GM23338 (cell line): ENCODE results near the gene FBXO2.

Experiments used
- CREB1 ChIP-seq: fragments of 250-450 bp; sonication (Bioruptor Pico); IDR thresholded peaks from 2 replicates; pipeline ENCODE4 v1.5.0; 2020; ENCODE audit warnings: low read depth, mild to moderate bottlenecking, moderate library complexity
- CTCF ChIP-seq, 2 experiments: fragments of 200-600 bp in 1 of 2; sonication (generic) in 1 of 2; conservative IDR thresholded peaks; 2 replicates each; pipeline versions ENCODE4 v1.5.1 to v1.6.1; 2016 to 2017; ENCODE audit warnings: antibody characterized with exemption in 2 of 2, low read depth in 2 of 2, mild to moderate bottlenecking in 2 of 2, moderate library complexity in 1 of 2
- ETS1 ChIP-seq: IDR thresholded peaks from 2 replicates; pipeline ENCODE4 v1.6.1; 2016; ENCODE audit warnings: antibody characterized with exemption
- EZH2 ChIP-seq: fragments of 200-600 bp; sonication (generic); IDR thresholded peaks from one replicate; pipeline ENCODE4 v1.8.0; 2017; ENCODE audit warnings: antibody characterized with exemption, mild to moderate bottlenecking, low read depth; ENCODE audit not compliant: unreplicated experiment
- POLR2AphosphoS5 ChIP-seq: IDR thresholded peaks from 2 replicates; pipeline ENCODE4 v1.6.1; 2016; ENCODE audit warnings: antibody characterized with exemption, low read depth
- STAT1 ChIP-seq: IDR thresholded peaks from one replicate; pipeline ENCODE4 v1.6.1; 2016; ENCODE audit warnings: antibody characterized with exemption; ENCODE audit not compliant: unreplicated experiment
- ZNF462 ChIP-seq: fragments of 250-450 bp; sonication (Bioruptor Pico); IDR thresholded peaks from 2 replicates; pipeline ENCODE4 v1.5.0; 2020; ENCODE audit warnings: mild to moderate bottlenecking, moderate library complexity

- TF ChIP-seq EZH2 (no peak), CTCF (conservative IDR thresholded peaks at IDR 0.05; ENCODE audit: low read depth in 2 of 2) (no peak), POLR2AphosphoS5 (no peak), ETS1 (no peak), ZNF462 (CRISPR knock-in tag) (no peak), STAT1 (no peak), CREB1 (CRISPR knock-in tag) (no peak)
Observed at GRCh38 chr1:11606775-11607174, 47.5 kb downstream of the FBXO2 start.
